Activated T-cell treated with anti-CD3 and anti-CD28 coated beads, Interleukin-2, amount 50 U/mL, for 48 hours (primary cell): ENCODE results near the gene KCTD12.

Experiments
- DNase-seq, 2 experiments: peaks; one replicate each; pipeline ENCODE4 v3.0.0-alpha.2; 2020

KCTD12 gene

GRCh38 chr13:76886005-76886291, 257 bp downstream of the KCTD12 start:
- no peak for DNase-seq

- peak; percentile 72 to 77 for DNase-seq
These were observed 801 bp downstream of the KCTD12 start for GRCh38 chr13:76885203-76886004.

DNA sequence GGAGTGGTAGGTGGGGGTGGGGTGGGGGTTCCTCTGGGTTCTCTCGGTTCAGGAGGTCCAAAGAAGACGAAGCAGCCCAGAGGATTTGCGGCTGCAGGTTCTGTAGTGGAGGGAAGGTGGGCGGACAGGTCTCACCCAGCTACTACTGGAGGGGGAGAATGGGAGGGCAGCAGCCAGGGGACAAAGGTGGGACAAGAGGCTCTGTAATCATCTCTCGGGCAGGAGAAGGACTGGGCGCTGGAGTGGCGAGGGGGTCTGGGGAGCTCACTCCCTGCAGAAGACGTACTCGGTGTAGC, 1.4 kb downstream of the KCTD12 start:
- DNase-seq = no peak

DNA sequence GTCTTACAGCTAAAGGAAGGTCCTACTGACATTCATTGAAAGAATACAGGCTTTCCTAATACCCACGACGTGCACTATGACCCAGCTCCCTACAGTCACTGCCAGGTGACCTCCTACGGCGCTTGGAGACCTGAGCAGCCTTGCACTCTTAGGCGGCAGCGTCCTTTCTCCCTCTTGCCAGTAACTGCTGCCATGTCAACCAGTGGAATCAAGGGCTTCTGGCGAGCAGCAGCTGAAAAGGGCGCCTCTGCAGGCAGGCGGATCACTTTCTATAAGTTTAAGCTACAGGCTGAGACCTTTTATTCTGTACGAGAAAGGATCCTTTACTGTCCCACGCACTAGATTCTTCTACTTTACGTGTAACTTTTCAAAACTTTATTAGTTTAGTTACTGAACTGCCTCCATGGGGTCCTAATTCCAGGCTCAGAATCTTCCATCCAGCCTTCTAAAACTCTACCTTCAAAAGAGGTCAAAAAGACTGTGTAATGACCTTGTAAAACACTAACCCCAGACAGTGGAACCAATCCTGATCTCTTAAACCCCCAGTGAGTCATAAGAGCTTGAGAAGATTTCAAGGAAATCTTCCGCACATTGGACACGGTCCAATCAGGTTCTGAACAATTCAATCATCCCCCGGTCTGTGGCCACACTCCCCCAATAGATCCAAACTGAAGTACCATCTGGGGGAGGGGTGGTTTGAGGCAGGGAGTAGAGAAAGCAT, 1.9 kb downstream of the KCTD12 start:
- peak; percentile 29 to 34 for DNase-seq

- no peak for DNase-seq
These were observed 3.0 kb downstream of the KCTD12 start for GRCh38 chr13:76883236-76883635.

DNA sequence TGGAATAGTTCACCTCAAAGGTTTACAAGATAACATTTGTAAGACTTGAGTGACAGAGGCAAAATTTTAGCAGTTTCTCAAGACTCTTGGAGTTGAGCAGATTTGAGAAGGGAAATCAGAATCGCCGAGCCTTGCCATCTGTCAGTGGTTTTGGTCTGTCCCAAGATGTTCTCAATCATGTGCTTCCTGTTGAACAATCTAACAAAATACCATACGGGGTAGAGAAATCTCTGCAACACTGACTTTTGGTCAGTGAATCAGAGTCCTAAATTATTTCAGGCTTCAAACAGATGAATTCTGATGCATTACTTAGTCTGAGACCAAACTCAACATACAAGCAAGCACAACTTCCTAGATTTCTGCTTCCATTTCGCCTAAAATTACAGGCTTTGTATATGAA, 3.8 kb downstream of the KCTD12 start:
- DNase-seq = no peak

GRCh38 chr13:76879883-76880270, 6.3 kb downstream of the KCTD12 start:
- no peak for DNase-seq

- peak; percentile 60 to 68 for DNase-seq
These were observed 6.9 kb downstream of the KCTD12 start for GRCh38 chr13:76879203-76879882.

- DNase-seq = no peak
These were observed 8.2 kb downstream of the KCTD12 start for GRCh38 chr13:76878043-76878442.

- no peak for DNase-seq
These were observed 10.9 kb downstream of the KCTD12 start for GRCh38 chr13:76875271-76875815.

DNA sequence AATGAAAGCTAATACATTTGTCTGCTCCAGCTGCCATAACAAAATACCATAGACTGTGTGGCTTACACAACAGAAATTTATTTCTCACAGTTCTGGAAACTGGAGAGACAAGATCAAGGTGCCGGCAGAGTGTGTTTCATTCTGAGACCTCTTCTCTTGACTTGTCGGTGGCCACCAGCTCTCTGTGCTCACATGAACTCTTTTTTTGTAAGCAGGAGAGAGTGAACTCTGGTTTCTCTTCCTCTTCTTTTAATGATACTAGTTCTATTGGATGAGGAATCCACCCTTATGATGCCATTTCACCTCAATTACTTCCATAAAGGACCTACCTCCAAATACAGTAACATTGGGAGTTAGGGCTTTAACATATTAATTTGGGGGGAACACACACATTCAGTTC, 11.7 kb downstream of the KCTD12 start:
- no peak for DNase-seq

GRCh38 chr13:76873445-76873844, 12.8 kb downstream of the KCTD12 start:
- no peak for DNase-seq

DNA sequence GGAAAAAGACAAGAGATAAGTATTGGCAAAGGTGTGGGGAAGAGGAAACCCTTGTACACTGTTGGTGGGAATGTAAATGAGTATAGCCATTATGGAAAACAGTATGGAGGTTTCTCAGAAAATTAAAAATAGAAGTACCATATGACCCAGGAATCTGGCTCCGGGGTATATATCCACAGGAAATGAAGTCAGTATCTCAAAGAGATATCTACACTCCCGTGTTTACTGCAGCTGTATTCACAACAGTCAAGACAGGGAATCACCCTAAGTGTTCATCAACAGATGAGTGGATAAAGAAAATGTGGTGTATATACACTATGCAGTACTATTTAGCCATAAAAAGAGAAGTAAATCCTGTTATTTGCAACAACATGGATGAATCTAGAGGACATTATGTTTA, 13.5 kb downstream of the KCTD12 start:
- DNase-seq = no peak

DNA sequence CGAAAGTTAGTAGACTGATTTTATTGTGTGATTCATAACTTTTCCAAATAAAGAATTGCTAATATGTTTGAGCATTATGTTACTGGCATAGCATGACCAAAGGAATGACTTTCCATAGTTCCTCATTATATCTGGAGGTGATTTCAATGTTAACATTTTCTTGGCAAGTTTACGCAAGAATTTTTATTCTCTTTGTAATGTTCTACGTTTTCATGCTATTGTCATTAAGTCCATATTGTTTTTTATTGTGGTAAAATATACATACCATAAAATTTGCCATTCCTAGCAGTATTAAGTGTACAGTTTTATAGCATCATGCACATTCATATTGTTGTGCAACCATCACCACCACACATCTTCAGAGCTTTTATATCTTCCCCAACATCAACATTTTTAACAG, 14.8 kb downstream of the KCTD12 start:
- DNase-seq = no peak

DNA sequence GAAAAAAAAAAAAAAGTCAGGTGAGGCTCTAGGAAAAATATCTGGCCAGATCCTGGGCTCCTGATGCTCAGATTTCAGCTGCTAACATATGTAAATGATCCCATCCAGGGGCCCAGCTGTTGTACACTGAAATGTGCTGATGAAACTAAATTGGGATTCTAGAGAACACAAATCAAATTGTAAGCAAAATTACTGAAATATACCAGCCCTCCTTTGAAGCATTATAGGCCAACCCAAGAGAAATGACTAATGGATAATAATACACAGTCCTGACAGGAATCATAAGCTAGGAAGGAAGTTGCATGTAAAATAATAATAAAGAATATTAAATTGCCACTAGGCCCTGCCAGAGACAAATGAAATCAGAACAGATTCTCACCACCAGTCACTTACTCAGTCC, 17.8 kb downstream of the KCTD12 start:
- no peak for DNase-seq

- no peak for DNase-seq
These were observed 20.2 kb downstream of the KCTD12 start for GRCh38 chr13:76865996-76866503.

GRCh38 chr13:76865109-76865508, 21.1 kb downstream of the KCTD12 start:
- no peak for DNase-seq

- no peak for DNase-seq
These were observed 21.9 kb downstream of the KCTD12 start for GRCh38 chr13:76864259-76864658.

GRCh38 chr13:76863022-76863421, 23.2 kb downstream of the KCTD12 start:
- no peak for DNase-seq

DNA sequence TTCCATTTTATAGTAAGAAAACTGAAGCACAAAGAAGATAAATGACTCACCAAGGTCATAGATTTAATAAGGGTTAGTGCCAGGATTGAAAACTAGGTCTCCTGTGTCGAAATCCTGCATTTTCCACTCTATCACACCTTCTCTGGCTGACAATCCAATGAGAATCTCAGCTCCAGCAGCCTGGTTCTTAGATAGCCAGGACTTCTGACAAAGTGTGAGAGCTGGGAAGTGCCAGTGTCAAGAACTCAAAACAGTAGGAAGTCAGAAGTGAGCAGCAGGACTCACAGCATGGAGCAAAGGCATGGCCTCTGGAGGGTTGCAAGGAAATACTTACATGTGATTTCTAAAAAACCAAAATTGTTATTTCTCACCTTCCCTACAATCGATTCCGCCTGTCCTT, 24.3 kb downstream of the KCTD12 start:
- DNase-seq = no peak

- DNase-seq = no peak
These were observed 25.5 kb downstream of the KCTD12 start for GRCh38 chr13:76860706-76861105.

DNA sequence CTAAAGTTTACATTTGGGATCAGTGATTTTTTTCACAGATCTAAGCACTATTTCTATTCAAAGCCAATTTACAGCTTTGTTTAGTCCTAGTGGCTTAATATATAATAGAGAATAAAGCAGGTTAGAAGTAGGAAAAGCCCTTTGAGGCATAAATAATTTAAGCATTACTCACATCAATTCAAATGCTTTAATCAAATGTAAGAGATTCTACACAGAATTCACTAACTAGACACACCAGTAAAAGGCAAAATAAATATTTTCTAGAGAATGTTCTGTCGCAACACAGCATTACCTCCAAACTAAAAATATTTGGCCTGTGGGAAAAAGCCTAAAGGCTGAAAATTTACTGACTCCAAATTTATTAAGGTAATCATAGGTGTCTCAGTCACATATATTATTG, 31.3 kb downstream of the KCTD12 start:
- DNase-seq = no peak

GRCh38 chr13:76853921-76854608, 32.1 kb downstream of the KCTD12 start:
- no peak for DNase-seq
